Activated T-cell treated with anti-CD3 and anti-CD28 coated beads, Interleukin-2, amount 50 U/mL, for 1 hour (primary cell): ENCODE data around the gene FSTL1.
A peak's percentile ranks its signal among the peaks of the same experiment; 100 is the strongest.

Experiments
- DNase-seq: peaks from one replicate; pipeline ENCODE4 v3.0.0-alpha.2; 2020

FSTL1 gene

DNA sequence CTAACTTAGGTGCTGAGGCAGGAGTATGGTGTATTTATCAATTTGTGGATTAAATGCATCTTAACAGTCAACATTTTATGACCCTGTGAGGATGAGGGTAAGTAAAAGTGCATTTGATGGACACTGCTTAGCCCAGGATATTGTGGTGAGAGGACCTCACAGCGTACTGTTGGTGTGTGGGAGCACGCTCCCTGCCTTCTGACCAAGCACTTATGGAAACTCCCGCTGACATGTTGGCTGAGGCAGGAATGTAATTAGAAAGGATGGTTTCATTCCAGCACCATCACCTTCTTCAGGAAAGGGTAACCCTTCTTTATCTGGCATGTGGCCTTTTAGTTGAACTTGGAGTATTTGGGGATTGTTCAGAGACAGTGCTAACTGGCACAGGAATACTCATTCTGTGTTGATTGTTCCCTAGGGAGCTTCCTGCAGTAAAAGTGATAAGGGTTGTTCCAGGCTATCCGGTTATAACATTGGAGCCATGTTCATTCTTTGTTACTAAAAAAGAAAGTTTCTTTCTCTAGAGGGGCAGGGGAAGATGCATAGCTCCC, 11.7 kb upstream of the FSTL1 start:
- no peak for DNase-seq

DNA sequence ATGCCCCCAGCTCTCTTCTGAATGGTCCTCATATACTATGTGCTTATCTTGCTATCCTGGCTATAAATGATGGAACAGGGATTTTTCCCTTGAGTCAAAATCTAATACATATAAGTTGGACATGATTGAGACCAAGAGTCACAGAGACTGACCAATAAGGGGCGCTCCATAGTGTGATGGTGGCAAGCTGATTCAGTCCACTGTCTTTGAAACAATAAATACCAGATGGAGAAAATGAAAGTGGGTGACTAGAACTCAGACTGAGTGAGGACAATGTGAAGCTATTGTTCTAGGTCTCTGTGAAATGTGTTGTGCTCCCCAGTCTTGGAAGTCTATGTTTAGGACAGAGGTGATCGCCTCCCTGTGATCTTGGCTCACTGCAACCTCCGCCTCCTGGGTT, 10.6 kb upstream of the FSTL1 start:
- no peak for DNase-seq

DNA sequence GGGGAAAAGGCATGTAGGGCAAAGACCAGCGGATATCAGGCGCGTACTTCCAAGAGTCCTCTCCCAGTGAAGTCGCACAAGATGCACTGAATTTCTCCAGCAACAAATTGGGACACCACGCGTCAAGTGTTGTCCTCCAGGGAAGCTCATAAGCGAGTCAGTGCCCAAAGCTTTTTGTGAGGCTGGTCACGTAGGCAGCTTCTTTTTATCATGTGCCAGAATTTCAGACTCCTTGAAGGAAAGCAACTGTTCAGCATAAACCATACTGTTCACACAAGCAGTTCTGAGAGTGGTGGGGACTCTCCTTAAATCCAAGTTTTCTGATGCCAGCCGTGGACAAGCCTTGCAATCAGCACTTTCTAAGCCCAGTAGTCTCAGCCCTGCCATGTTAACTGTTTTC, 10.1 kb upstream of the FSTL1 start:
- DNase-seq, result no peak

DNA sequence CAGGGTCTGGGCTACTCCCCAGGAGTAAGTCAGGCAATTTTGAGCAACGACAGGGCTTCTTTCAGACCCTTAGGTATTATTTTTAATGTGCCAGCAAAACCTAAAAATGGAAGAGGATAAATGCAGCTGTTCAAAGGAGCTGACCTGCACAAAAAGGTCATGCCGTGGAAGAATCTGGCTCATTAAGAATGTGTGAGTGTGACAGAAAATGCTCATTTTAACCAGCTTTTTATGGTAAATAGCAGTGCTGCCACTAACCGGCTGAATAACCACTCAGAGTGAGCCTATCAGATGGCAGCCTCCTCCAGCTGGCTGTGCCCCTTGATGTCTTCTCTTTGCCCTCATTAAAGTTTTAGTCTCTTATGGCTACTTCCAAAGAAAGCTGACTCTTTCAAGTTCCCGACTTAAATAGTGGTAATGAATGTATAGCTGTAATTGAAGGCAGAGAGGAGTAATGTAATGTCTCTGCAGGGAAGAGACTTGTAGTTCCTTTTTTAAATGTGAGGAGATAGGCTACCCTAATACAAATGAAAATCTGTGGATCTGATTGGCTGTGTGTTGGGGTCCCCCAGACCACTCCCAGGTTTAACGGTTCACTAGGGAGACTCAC, 9.5 kb upstream of the FSTL1 start:
- DNase-seq, result no peak

DNA sequence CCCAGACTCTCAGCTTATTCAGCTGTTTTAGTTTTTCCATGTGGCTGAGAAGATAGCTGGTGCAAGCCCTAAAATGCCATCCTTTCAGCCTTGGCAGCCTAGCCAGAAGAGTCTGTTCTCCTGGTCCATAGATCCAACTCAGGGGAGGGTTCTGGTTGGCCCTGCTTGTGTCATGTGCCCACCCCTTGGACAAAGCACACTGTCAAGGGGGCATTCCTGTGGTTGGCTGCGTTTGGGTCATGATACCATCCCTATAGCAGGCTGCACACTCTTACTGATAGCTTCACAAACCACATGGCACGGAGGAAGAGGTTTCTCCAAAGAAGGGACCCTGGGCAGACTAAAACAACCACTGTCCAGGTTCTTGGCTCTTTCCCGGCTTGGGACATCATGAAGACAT, 8.4 kb upstream of the FSTL1 start:
- no peak for DNase-seq

DNA sequence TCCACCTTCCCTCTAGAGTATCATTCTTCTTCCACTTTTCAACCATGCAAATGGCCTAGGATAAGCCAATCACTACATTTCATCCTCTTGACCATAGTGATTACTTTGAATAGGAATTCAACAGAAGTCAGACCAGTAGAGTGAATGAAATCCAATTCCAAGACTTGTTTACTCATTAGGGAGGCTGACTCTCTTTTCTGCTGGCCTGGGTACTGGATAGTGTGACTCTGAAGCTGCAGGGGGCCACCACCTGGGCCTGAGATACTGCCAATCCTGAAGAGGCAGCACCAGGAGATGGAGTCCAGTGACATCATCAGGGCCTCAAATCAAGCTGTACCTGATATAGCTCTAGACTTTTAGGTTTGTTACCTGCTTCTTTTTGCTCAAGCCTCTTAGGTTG, 7.0 kb upstream of the FSTL1 start:
- DNase-seq, result no peak

DNA sequence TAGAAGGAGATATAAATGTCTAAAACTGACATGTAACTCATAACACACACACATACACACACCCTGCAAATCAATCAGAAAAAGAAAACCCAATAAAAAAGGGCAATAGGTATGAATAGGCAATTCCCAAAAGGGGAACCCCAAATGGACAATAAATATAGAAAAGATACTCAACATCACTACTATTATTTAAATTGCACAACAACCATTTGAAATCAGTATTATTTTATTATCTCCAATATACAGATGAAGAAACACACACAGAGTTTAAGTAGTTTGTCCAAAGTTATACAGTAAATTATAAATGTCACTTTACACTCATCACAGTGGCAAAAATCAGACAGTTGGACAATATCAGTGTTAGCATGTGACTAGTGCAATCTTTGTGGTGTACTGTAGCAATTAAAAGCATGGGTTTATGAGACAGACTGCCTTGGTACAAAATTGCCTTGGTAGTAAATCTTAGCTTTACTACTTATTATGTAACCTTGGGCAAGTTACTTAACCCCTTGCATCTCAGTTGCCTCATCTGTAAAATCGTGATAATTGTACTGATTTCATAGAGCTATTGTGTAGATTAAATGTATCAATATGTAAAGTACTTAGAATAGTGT, 3.4 kb upstream of the FSTL1 start:
- no peak for DNase-seq

DNA sequence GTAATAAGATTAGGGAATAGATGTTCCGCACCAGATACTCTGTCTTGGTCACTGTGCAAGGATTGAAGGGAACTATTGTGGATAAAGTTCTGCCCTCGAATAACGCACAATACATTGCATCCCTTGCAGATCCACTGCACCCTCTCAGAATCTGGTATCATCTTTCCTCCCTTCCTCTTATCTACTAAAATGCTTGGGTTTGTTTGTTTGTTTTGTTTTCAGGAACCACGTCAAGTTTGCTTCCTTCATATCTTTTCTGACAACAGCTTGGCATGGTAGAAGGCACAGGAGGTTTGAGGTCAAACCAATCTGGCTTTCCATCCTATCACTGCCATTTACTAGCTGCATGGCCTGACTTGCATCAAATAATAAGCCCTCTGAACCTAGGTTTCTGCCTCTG, 2.0 kb upstream of the FSTL1 start:
- no peak for DNase-seq

DNA sequence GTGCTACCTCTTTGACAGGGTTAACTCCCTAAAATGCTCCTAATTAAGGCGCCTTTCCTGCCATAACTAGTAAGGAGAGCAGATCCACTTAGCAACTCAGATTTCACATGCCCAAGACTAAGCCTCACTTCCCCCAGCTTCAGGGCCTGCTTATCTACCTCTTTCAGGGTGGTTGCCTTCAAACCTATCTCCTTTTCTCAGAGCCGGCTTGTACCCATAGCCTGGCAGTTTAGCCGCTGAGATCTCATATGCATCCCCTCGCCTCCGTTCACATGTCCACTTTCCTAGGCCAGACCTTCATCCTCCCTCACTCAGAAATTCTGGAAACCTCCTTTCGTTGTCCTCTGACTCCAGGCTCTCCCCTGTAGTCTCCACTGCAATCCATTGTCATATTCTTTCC, 1.0 kb upstream of the FSTL1 start:
- DNase-seq, result no peak

DNA sequence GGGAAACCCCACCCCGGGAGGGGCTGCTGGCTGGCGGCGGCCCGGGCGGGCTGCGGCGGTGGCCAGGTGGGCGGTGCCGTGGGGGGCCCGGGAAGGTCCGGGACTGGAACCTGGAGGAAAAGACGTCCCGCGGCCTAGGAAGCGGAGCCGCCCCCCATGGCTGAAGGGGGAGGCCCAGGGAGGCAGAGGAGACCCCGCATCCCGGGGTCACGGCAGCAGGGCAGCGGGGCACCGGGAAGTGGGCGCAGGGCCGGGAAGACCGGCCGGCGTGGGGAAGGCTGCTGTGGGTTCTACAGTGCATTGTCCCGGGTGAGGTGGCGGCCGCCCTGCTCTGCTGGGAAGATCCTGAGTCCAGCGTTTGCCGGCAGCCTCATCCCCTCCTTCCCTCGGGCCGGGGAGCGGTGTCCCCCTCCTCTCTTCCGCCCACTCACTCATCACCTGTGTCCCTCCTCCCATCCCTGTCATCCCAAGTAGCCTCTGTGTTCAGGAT, 525 bp upstream of the FSTL1 start:
- DNase-seq, result no peak

DNA sequence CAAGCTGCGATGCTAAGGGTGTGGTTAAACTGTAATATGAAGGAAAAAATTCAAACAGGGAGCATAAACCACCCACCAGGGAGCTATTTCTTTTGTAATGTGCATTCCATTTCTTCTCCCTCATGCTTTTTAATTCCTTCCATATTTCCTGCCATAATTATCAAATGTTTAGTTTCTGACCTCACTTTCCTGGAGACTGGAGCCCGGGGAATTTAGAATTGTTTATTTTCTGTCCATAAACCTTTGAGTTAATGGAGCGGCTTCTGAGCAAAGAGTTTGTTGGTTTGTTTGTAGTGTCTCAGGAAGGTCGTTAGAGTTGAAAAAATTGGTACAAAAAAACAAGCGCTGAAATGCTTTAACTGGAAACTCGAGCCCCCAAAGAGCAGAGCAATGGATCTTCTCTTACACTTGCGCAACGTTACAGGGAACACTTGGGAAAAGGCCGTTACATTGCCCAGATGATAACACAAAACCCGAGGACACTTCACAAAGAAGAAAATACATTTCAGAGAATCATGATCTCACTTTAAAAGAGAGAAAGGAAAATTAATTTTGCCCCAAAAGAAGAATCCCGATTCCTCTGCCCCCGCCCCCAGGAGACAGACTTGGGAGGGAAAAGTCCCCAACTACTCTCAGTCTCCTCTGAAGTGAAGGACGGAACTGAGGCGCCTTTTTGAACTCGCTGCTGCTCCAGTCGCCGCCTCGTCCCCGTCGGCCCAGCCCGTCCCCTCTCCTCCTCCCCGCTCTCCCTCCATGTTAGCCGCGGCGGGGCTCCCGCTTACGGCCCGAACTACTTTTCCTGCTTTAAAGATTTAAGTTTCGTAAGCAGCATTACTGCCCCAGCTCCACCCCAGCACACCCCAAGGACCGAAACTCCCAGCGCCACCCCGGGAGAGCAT, 842 bp downstream of the FSTL1 start:
- DNase-seq, result peak; percentile 18

DNA sequence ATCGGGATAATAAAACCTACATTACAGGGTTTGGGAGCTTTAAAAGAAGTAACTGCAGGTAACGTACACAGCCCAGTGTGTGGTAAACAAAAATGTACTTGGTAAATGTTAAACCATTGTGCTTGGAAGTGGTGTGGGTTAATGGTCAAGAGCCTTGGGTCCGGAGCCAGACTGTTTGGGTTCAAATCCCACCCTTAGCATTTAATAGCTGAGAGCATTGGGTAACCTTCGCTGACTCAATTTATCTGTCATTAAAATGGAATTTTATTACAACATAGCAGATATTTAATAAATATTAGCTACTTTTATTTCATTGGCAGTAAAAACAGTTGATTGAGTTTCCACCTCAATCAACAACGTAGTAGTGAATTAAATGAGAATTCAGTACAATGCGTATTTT, 1.5 kb downstream of the FSTL1 start:
- no peak for DNase-seq

DNA sequence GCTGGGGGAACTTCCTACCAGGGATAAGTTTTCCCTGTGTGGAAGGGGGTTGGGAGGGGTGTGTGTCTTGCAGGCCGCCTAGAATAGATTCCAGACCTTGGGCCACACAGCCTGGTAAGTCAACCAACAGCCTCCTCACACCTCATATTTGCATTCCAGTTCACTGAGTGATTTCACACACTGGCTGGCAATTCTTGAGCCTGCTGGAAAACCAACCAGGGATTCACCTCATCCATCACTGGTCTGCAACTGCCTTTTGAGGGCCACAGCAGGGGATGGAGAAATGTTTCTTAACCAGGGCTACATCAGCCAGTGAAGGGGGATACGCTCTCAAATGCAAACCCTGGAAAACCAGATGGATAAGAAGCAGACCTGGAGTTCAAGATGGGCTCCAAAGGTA, 2.0 kb downstream of the FSTL1 start:
- no peak for DNase-seq

DNA sequence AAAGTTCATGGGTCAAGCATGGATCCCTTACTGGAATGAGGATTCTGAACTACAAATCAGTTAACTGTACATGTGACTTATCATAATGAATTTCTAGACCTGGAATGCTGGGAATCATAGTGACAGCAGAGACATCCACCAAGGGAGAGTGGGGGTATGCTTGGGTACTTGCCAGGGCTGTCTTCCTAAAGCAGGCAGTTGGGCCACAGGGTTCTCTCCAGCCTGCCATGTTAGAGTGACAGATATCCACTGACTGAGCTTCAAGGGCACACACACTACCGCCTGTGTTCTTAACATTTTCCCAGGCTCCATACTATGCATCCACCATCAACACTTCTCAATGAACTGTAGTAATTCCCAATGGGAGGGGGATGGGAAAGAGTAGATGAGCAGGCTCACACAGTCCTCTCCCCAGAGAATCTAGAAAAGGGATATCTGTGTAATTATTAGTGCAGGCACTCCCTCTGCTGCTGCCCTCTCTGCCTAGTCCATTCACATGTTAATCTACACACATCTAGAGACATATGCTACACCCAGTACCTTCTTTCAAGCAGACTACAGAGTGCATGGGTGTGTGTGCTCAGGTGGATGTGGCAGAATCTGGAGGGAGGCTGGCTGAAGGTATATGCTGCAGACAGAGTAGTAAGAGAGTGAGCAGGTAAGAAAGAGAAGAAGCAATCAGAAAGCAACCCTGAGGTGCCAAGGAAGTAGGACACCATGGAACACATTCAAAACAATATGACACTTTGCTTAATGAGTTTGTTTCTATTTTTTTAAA, 3.7 kb downstream of the FSTL1 start:
- no peak for DNase-seq

DNA sequence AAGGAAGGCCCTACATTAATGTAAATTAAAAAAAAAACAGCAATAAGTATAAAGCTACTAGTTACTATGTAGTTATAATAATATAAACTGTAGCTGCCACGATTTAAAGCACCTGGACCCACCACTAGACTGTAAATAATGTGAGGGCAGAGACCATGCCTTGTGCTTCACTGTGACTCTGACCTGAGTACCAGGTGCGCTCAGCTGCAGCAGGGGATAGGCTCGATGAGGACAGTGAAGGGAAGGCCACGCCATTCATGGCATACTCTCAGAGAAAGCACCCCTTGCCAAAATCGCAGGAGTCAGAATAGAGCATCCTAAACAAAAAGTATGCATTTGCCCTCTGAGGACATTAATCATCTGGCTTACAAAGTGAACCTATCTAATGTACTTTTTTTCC, 5.1 kb downstream of the FSTL1 start:
- no peak for DNase-seq

DNA sequence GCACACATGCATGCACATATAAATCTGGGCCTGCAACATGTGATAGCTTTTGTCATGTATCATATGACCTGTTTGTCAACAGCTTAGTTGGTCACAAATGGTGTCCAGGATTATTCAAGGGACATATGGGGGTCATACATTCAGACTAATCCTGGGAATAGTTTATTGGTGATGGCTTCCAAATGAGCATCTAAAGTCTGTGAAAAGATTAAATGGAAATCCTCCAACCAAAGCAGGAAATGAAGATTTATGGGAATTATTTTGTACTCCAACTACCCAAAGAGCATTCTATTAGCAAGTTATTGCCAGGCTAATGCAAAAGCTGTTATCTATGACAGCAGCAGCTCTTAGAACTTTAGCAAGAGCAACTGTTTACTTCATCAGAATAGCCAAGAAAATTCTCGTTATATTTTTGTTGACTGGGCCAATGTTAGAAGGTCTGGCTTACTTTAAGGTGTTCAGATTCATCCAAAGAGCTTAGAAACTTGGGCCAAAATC, 7.1 kb downstream of the FSTL1 start:
- DNase-seq, result no peak

DNA sequence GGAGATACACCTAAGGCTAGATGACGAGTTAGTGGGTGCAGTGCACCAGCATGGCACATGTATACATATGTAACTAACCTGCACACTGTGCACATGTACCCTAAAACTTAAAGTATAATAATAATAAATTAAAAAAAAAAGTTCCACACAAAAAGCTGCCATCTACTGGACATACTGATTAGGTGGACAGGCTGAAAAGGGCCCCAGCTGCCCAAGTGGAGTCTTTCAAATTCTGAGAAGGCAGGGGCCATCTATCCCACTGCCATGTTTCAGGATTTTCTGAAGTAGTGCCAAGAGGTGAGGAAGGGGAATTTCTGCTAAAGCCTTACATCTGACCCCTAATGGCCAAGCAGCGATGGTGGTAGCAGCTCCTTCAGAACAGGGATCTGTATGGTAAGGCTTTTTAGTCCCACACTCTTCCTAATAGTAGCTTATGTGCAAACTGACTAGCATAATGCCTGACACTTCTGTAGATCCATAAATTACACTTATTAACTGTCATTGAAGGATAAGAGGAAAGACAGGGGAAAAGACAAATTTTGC, 7.7 kb downstream of the FSTL1 start:
- DNase-seq, result no peak

DNA sequence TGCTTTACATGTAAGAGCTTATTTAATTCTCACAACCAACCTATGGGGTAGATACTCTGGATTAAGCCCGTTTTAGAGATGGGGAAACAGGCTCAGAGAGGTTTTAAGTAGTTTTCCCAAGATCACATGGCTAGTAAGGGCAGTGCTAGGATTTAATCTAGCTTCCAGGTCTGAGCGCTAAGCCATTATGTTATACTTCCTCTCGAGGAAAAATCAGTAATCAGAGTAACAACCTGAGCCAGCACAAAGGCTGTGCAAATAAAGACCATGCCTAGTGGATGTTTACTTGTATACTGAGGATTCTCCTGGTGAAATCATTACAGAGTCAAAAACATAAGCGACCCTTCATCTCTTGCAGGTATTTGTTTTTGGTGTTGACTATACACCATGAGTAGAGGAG, 9.0 kb downstream of the FSTL1 start:
- DNase-seq, result no peak

DNA sequence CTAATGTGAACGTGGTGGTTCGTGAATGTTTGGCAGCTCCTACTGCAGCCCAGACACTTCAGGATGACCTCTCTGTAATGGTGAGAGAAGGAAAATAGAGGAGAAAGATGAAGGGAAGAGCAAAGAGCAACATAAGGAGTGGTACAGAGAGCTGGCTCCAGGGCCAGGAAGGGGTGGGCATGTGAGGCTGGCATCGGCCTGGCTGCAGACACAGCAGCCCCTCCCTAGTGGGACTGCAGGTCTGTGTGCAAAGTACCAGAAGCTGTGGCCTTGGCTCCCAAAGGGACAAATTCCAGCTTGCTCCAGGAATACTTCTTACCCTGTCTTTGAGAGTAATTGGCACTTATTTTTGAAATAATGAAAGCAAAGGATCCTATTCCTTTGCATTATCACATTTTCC, 10.0 kb downstream of the FSTL1 start:
- DNase-seq, result no peak

DNA sequence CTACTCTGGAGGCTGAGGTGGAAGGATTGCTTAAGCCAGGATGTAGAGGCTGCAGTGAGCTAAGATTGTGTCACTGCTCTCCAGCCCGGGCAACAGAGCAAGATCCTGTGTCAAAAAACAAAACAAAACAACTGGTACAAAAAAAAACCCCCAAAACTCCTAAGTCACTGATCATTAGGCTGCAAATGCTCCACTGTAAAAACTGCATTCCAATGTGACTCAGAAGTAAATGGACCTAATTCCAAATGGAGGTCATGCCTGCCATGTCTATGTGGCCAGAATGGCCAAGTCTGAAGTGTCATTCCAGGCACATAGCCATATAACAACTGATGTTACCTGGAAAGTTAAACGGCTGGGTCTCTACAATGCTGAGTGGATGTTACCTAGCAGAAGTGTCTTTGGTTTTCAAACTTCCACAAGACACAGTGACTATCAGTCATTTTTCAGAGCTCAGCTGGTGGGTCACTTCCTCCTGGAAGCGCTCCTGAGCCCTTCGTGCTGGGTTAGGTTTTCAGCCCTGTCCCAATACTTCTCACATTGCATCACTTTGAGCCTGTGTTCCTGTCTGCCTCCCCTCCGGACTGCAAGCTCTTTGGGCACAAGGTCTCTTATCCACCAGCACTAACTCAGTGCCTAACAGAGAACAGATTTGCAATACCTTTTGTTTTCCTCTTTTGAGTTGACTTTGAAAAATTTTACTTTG, 10.6 kb downstream of the FSTL1 start:
- DNase-seq, result no peak

DNA sequence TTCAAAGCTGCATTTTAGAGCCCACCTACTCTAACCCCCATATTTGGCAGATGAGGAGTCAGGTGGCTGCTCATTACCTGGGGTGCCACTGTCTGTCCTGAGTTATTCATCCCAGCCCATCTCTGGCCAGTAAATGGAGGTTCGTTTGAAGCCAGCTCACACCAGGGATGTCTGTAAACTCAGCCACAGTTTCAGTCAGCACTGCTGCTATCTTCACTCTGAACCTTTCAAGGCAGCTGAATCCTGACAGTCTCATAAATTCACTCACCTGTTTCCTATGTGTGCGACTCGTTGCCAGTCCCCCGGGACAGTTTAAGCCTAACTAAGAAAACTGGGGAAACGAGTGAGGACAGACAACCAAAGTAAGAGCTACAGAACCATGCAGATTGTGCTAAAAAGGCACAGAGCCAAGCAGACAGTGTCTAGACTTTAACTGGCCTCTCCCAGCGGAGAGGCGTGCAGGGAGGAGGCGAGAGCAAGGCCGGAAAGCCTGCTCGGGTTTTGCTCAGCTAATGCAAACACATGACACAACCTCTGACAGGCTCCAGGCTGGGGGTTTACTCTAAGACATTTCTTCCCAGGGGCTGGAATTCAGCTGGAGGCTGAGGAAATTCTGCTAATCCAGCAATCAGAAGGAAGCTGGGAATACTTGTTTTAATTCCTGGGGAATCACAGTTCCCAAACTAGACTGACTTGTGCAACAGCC, 12.0 kb downstream of the FSTL1 start:
- no peak for DNase-seq
